H1 (cell line): ENCODE results near the gene CENPP. TPM values are rescaled to one million over a fixed set of nuclear protein-coding genes. Genes with fewer than 3 reads are reported as not detected.

Experiments
- CHD7 ChIP-seq: fragments of 300-600 bp; sonication (generic); IDR thresholded peaks from 2 replicates; pipeline ENCODE4 v1.7.1; 2012; ENCODE audit warnings: low read length, moderate library complexity, mild to moderate bottlenecking, inconsistent platforms; ENCODE audit not compliant: insufficient replicate concordance
- polyA plus RNA-seq, 7 experiments: library from polyadenylated mRNA; depleted of rRNA in 3 of 7; stranded (reverse) in 5 of 7; unstranded in 2 of 7; fragments of >200 nt in 5 of 7; fragments of 200-250 nt in 2 of 7; gene quantifications; 1 replicate in 5 of 7; 2 replicates in 1 of 7; 4 replicates in 1 of 7; pipeline versions ENCODE4 v1.2.1 to v1.2.3, GENCODE V29; 2011 to 2013; ENCODE audit warnings: missing spikeins in 2 of 7, mixed read lengths in 2 of 7
- total RNA-seq: library from RNA; stranded (reverse); fragmentation: NEBNext Ultra II Directional; extraction: Animal tissue kit (Norgen Biotek cat#: 25700); gene quantifications from 2 replicates; pipeline ENCODE4 v1.2.1, GENCODE V29; 2021

The CENPP gene
- total and polyA plus RNA-seq, 2 of the 8 experiments (the other 6 are each of a cell fraction or from before 2014, with no cell fraction given), result 2.7 to 10.8 TPM

GRCh38 chr9:92508018-92508820, 182.5 kb downstream of the CENPP start (continued):
- TF ChIP-seq CHD7, result no peak
